MCF 10A (cell line): ENCODE data around the gene ANKS4B. TPM values are rescaled to one million over a fixed set of nuclear protein-coding genes. Genes with fewer than 3 reads are reported as not detected.
A peak's percentile ranks its signal among the peaks of the same experiment; 100 is the strongest.
"Not testable (repeated sequence)": the region's sequence is repeated elsewhere in the genome, so short reads cannot be mapped to it uniquely, and the experiment has no call there.

Source experiments
- BruUV-seq: library from RNA; stranded (reverse); fragments of 400-500 nt; replicated peaks from 2 replicates; lab custom pipeline; 2021; lab: Mats Ljungman, UMichigan
- CTCF ChIA-PET: fragments of 300-600 bp; sonication (Branson Sonifier 250); formaldehyde crosslinking; extraction: SDS; loops from one replicate; lab custom pipeline; 2021; ENCODE audit warnings: antibody characterized with exemption, inconsistent platforms; lab: Yijun Ruan, JAX
- POLR2A ChIA-PET: fragments of 300-600, 350-650 bp; sonication (Branson Sonifier 250); formaldehyde crosslinking; extraction: SDS; loops from one replicate; lab custom pipeline; 2020; ENCODE audit warnings: antibody characterized with exemption, inconsistent platforms; lab: Yijun Ruan, JAX
- DNase-seq: peaks from one replicate; pipeline ENCODE4 v3.0.0-alpha.2; 2018; ENCODE audit not compliant: unreplicated experiment
- H3K27ac Mint-ChIP-seq: one replicate; pipeline ENCODE4 v1.8.0; 2022; ENCODE audit warnings: mild to moderate bottlenecking, low read depth, mixed read lengths; ENCODE audit not compliant: unreplicated experiment
- H3K27me3 Mint-ChIP-seq: one replicate; pipeline ENCODE4 v1.8.0; 2022; ENCODE audit warnings: mixed read lengths; ENCODE audit not compliant: insufficient read depth, unreplicated experiment
- H3K36me3 Mint-ChIP-seq: one replicate; pipeline ENCODE4 v1.8.0; 2022; ENCODE audit warnings: mild to moderate bottlenecking, moderate library complexity, mixed read lengths; ENCODE audit not compliant: insufficient read depth, unreplicated experiment
- H3K4me1 Mint-ChIP-seq: one replicate; pipeline ENCODE4 v1.8.0; 2022; ENCODE audit warnings: mixed read lengths; ENCODE audit not compliant: insufficient read depth, unreplicated experiment
- H3K4me3 Mint-ChIP-seq: one replicate; pipeline ENCODE4 v1.8.0; 2022; ENCODE audit warnings: mild to moderate bottlenecking, moderate library complexity, mixed read lengths; ENCODE audit not compliant: unreplicated experiment
- H3K9me3 Mint-ChIP-seq: one replicate; pipeline ENCODE4 v1.8.0; 2022; ENCODE audit warnings: mixed read lengths; ENCODE audit not compliant: unreplicated experiment
- intact Hi-C: fragments of 100-400 bp; cut with micrococcal nuclease; formaldehyde crosslinking; loops from 2 replicates; pipeline ENCODE4 v1.14.1; 2022
- total RNA-seq: library from RNA; stranded (reverse); gene quantifications from 2 replicates; pipeline ENCODE4 v1.2.3, GENCODE V29; 2022
- TF ChIP-seq, protein P1 (sequence below): fragments of 200-600 bp; IDR thresholded peaks from one replicate; pipeline ENCODE4 v1.8.0; 2022; ENCODE audit warnings: antibody characterized with exemption, mild to moderate bottlenecking; ENCODE audit not compliant: unreplicated experiment

The ANKS4B gene
- total RNA-seq, 1 experiment from 2014 or later = not detected

GRCh38 chr16:21285314-21285713, 51.8 kb downstream of the ANKS4B start:
- Mint-ChIP-seq H3K9me3 (no peaks in the 10 kb centered on the region), H3K27ac (no peak overlapping the region), H3K36me3 (no peaks in the 10 kb centered on the region), H3K4me1 (no peaks in the 10 kb centered on the region), H3K4me3 (no peak overlapping the region), H3K27me3 (peaks cover 17% of the 10 kb centered on the region)
- no TSS peak for BruUV-seq
- ChIA-PET POLR2A (interaction anchor here (0.6 kb wide), 1 partner anchor 96 kb away, joined by 4 read pairs; no protein-coding TSS in a partner anchor), CTCF (interaction anchor here (0.6 to 1.0 kb wide), 2 partner anchors 10 to 15 kb away, joined by 3 to 4 read pairs; no protein-coding TSS in a partner anchor)
- intact Hi-C loops = no loop called here
- TF ChIP-seq, protein P1, sequence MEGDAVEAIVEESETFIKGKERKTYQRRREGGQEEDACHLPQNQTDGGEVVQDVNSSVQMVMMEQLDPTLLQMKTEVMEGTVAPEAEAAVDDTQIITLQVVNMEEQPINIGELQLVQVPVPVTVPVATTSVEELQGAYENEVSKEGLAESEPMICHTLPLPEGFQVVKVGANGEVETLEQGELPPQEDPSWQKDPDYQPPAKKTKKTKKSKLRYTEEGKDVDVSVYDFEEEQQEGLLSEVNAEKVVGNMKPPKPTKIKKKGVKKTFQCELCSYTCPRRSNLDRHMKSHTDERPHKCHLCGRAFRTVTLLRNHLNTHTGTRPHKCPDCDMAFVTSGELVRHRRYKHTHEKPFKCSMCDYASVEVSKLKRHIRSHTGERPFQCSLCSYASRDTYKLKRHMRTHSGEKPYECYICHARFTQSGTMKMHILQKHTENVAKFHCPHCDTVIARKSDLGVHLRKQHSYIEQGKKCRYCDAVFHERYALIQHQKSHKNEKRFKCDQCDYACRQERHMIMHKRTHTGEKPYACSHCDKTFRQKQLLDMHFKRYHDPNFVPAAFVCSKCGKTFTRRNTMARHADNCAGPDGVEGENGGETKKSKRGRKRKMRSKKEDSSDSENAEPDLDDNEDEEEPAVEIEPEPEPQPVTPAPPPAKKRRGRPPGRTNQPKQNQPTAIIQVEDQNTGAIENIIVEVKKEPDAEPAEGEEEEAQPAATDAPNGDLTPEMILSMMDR = no peak
- no peak for DNase-seq

DNA sequence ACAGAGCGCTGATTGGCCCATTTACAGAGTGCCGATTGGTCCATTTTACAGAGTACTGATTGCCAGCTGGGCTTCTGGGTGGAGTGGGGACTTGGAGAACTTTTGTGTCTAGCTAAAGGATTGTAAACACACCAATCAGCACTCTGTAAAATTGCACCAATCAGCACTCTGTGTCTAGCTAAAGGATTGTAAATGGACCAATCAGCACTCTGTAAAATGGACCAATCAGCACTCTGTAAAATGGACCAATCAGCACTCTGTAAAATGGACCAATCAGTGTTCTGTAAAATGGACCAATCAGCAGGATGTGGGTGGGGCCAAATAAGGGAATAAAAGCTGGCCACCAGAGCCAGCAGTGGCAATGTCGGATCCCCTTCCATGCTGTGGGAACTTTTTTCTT, 56.3 kb downstream of the ANKS4B start:
- H3K4me3 Mint-ChIP-seq, H3K27ac Mint-ChIP-seq, H3K9me3 Mint-ChIP-seq, DNase-seq, BruUV-seq, intact Hi-C loops, H3K36me3 Mint-ChIP-seq, H3K4me1 Mint-ChIP-seq, H3K27me3 Mint-ChIP-seq, CTCF ChIA-PET: not testable (repeated sequence)
- POLR2A ChIA-PET = interaction anchor here (1.2 to 1.5 kb wide), 2 partner anchors 11 to 13 kb away, joined by 3 to 7 read pairs; no protein-coding TSS in a partner anchor

DNA sequence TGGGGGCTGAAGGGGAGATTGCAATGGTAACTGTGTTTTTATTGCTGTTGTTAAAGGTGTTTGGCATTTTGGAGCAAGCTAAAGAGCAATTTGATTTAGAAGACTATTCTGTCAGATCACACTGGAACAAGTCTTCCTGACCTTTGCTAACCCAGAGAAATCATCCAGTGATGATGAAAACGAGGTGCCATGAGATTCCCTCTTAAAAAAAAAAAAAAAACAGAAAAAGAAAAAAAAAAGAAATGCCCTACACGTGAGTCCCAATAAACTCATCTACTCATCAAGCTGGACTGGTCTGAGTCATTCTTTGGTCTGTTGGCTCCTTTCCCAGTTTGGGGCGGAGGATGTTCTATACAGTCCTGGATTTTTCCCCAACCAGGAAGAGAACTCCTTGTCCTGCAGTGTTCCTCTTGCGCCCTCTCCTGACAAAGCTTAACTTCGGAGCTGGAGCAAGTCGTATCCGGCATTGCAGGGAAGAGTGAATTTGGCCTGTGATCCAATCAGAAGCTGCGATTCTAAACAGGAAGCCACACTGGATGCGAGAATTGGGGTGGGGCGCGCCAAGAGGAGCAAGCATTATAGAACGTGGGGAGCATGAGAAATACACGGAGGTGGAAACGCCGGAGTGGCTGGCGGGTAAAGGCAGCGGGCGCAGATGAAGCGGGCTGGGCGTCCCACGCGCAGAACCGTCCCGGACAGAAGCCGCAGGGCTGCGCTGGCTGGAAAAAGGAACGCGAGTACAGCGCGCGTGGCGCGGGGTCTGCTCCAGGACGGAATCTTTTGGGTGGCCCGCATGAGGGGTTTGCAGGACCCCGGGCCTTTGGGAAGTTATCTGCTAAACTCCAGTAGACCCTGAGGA, 67.0 kb downstream of the ANKS4B start:
- POLR2A ChIA-PET = interaction anchor here (0.6 to 4.1 kb wide), 30 partner anchors 10 to 891 kb away, joined by 3 to 115 read pairs (median 4); partner anchors contain the start of genes CRYM, DCUN1D3, DNAH3 and ERI2
- Mint-ChIP-seq H3K36me3 (peaks cover 24% of the 10 kb centered on the region), H3K4me1 (peaks cover 26% of the 10 kb centered on the region), H3K27me3 (no peaks in the 10 kb centered on the region), H3K4me3 (peak overlapping the region; percentile 94), H3K27ac (peak overlapping the region; percentile 98), H3K9me3 (no peaks in the 10 kb centered on the region)
- TF ChIP-seq, protein P1 = peak; percentile 85
- CTCF ChIA-PET = interaction anchor here (0.5 to 4.1 kb wide), 47 partner anchors 15 to 1771 kb away, joined by 3 to 96 read pairs (median 4); partner anchors contain the start of genes DNAH3, ERI2, LDAF1 and REXO5
- BruUV-seq = no TSS peak
- DNase-seq = peak; percentile 100
- intact Hi-C loops = loop anchor here (1.0 to 5.0 kb wide), 7 partner anchors 62 to 503 kb away; partner anchors contain the start of genes DCUN1D3 and LYRM1

GRCh38 chr16:21301168-21301894, 67.8 kb downstream of the ANKS4B start:
- peak overlapping the region; percentile 94 for H3K4me3 Mint-ChIP-seq
- BruUV-seq = no TSS peak
- intact Hi-C loops = loop anchor here (5.0 kb wide), 4 partner anchors 61 to 504 kb away; partner anchors contain the start of genes DCUN1D3 and LYRM1
- POLR2A ChIA-PET = interaction anchor here (0.6 to 4.1 kb wide), 31 partner anchors 11 to 890 kb away, joined by 3 to 115 read pairs (median 4); partner anchors contain the start of genes CRYM, DCUN1D3, DNAH3 and ERI2
- peak overlapping the region; percentile 98 for H3K27ac Mint-ChIP-seq
- CTCF ChIA-PET = interaction anchor here (0.6 to 4.1 kb wide), 36 partner anchors 15 to 899 kb away, joined by 3 to 96 read pairs (median 4); partner anchors contain the start of genes DNAH3, ERI2, LDAF1 and REXO5
- DNase-seq = peak; percentile 91
- no peaks in the 10 kb centered on the region for H3K27me3 Mint-ChIP-seq
- H3K9me3 Mint-ChIP-seq = no peaks in the 10 kb centered on the region
- H3K36me3 Mint-ChIP-seq = peaks cover 18% of the 10 kb centered on the region
- peaks cover 24% of the 10 kb centered on the region for H3K4me1 Mint-ChIP-seq
- TF ChIP-seq, protein P1 = no peak
